HG03469 (cell line): ENCODE data around the gene CCDC142.

Experiments
- ATAC-seq: cut with Tn5 transposase; IDR thresholded peaks from one replicate; pipeline ENCODE4 v1.9.1; 2021; ENCODE audit warnings: mild to moderate bottlenecking, moderate library complexity, moderate number of reproducible peaks; ENCODE audit not compliant: unreplicated experiment

The CCDC142 gene

DNA sequence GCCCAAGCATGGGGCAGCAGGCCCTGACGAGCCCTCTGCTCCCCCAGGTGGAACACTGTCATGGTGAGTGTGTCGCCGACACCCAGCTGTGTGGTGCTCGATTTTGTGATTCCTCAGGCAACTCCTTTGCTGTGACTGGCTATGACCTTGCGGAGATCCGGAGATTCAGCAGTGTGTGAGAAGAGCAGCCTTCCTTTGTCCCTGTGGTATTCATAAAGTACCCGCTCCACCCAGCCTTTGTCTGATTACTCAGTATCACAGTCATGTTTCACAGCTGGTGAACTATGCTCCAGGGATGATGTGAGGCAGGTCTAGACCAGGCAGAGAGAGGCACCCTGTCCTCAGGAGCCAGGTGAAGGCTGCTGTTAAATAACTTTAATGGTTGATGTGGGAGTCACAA lies 57.3 kb downstream of the CCDC142 start:
- ATAC-seq, result no peak

DNA sequence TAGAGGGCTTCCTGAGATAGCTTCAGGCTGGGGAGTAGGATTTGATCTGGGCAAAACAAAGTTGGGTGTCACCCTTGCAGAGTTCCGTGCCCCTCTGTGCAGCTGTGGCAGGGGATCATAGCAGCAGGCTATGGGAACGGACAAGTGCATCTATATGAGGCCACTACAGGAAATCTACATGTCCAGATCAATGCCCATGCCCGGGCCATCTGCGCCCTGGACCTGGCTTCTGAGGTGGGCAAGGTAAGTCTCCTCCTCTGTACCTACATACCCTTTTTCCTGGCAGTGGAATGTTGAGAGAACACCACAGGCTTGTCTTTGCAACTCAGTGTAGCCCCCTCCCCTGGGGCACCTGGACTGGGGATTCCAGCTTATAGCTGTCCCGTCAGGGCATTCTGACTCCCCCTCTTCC lies 57.8 kb downstream of the CCDC142 start:
- no peak for ATAC-seq

DNA sequence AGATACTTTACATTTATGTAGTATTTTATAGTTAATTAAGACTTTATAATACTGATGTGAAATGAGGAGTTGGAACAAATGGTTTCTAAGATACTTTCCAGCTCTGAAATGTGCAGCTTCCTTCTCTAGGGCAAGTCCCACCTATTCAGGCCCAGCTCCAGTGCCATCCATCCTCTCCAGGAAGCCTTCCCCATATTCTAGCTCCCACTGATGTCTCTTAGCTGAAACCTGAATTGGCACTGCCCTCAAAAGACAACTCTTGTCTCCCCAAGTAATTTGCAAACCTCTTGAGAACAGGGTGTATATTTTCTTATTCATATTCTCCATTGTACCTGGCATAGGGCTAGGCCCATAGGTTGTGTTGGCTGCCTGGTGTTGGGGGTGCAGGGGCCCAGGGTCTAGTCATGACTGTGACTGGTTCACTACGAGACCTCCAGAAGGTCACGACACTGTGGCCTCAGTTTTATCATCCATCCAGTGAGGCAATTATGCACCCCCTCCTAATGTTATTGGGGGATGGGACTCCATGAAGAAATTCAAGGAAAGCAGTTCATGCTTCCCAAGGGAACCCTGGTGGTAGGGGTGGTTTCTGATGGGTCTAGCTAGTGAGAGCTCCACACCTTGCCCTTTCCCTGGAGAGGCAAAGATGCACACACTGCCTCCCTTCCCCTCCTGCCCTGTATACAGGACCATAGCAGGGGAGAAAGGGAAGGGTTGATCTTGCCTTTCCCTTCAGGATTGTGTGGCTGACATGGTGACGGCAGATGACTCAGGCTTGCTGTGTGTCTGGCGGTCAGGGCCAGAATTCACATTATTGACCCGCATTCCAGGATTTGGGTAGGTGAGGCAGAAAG lies 58.4 kb downstream of the CCDC142 start:
- ATAC-seq, result no peak
